Epithelial cell of proximal tubule (primary cell): ENCODE measurements around the gene GAS7. TPM values are rescaled to one million over a fixed set of nuclear protein-coding genes. Genes with fewer than 3 reads are reported as not detected.

Source experiments
- DNase-seq: peaks from one replicate; pipeline ENCODE4 v3.0.0-alpha.2; 2011; ENCODE audit warnings: low read depth
- H3K4me3 ChIP-seq: 2 replicates; pipeline ENCODE4 v1.5.1; 2011; ENCODE audit warnings: low read depth, mild to moderate bottlenecking, low read length
- total RNA-seq: library from RNA; depleted of rRNA; stranded (reverse); fragments of >200 nt; gene quantifications from 2 replicates; pipeline ENCODE4 v1.2.3, GENCODE V29; 2015
- TF ChIP-seq, protein P1 (sequence below): conservative IDR thresholded peaks from 2 replicates; pipeline ENCODE4 v1.5.1; 2012; ENCODE audit warnings: low read depth, mild to moderate bottlenecking, low read length

The GAS7 gene
- total RNA-seq, 1 donor from 2014 or later = 2.5 TPM

DNA sequence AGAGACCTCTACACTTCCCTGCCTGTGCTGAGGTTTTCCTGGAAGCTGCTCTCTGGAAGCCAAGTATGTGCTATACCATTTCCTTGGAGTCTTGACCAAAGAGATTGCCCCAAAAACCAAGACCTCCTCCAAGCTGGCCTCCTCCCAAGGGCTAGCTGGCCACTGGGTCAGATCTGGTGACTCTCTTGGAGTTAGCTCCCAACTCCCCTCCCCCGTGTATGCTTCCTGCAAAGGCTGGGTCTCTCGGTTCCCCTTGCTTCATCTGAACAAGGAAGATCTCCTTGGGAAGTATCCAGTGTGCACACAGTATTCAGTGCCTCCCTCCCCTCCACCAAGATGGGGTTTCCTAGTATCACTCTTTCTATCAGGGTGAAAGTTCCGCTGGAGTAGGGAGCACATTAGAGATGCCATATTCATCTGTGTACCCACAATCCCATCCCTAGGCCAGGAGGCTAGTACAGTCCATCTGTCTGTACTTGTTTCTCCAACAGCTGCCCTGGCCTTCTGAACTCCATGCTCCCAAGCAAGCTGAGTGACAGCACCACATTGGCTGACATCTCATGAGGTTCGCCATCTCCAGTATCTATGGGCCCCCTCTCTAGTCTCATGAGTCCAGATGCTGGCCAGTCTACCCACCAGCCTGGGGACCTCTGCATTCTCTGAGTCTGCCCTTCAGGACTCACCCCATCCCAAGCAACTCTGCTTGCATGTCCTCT is 3.2 kb downstream of the GAS7 start:
- DNase-seq = no peak
- no peak overlapping the region for H3K4me3 ChIP-seq
- TF ChIP-seq, protein P1, sequence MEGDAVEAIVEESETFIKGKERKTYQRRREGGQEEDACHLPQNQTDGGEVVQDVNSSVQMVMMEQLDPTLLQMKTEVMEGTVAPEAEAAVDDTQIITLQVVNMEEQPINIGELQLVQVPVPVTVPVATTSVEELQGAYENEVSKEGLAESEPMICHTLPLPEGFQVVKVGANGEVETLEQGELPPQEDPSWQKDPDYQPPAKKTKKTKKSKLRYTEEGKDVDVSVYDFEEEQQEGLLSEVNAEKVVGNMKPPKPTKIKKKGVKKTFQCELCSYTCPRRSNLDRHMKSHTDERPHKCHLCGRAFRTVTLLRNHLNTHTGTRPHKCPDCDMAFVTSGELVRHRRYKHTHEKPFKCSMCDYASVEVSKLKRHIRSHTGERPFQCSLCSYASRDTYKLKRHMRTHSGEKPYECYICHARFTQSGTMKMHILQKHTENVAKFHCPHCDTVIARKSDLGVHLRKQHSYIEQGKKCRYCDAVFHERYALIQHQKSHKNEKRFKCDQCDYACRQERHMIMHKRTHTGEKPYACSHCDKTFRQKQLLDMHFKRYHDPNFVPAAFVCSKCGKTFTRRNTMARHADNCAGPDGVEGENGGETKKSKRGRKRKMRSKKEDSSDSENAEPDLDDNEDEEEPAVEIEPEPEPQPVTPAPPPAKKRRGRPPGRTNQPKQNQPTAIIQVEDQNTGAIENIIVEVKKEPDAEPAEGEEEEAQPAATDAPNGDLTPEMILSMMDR = no peak

DNA sequence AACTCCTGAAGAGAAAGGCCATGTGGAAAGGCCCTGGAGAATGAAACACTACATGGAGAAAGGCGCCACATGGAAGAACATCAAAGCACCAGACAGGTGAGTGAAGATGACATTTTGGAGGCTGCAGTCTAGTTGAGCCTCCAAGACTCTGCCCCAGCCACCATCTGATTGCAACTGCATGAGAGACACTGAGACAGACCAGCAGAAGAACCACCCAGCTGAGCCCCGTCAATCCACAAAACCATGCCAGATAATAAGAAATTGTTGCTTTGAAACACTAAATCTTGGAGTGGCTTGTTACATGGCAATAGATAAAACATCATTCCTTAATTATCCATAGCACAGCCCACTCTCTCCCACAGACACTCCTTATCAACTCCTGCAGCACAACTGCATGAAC is 4.8 kb downstream of the GAS7 start:
- TF ChIP-seq, protein P1 = no peak
- no peak overlapping the region for H3K4me3 ChIP-seq
- no peak for DNase-seq

DNA sequence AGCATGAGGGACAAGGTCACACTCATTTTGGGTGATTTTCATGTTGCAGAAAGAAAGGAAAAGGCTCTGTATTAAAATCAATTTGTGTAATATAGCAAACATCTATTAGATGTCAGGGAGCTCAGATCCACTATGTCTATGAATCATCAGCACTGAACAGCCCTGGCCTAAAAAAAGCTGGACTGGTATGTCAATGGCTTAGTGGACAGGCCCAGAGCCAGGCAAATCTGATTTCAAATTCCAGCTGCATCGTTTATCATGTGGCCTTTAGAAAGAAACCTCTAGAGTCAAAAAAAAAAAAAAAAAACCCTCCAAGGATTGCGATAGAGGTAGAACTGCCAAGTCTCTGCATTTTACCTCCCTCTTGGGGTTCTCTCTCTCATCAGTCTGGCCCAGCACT is 5.4 kb downstream of the GAS7 start:
- TF ChIP-seq, protein P1 = no peak
- no peak overlapping the region for H3K4me3 ChIP-seq
- DNase-seq = no peak

DNA sequence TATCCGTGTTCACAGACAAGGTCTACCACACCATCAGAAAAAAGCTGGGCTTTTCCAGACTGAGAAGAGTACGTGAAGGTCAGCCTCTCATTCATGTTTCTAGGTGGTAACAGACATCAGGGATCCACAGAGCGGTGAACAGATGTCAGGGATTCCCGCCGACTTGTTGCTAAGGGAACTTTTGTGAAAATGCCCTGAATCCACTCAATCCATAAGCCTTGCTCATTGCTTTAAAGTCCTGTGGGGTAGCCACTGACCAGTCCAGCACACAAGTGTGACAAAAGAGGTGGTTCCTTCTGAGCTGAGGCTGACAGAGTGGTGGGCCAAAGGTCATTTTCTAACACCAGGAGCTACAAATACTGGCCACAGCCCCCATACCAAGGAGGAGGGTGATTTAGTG is 5.9 kb downstream of the GAS7 start:
- TF ChIP-seq, protein P1 = no peak
- no peak for DNase-seq
- no peak overlapping the region for H3K4me3 ChIP-seq

DNA sequence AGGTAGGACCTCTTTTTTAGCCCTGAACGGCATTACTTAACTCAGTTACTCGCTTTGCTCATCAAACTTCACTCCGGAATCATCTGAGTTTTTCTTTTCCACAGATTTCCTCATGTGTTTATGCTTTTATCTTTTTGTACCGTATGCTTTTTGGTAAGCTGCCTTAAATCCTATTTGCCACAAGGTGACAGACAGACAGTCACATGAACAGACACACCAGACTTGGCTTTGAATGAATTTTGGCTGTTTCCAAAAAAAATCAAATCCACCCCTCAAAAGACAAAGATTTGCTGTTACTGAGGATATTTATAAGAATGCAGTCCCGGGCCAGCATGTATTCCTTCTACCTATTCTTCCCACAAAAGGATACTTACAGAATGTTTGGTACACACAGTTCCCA is 10.9 kb downstream of the GAS7 start:
- no peak for DNase-seq
- no peak overlapping the region for H3K4me3 ChIP-seq
- TF ChIP-seq, protein P1 = no peak

DNA sequence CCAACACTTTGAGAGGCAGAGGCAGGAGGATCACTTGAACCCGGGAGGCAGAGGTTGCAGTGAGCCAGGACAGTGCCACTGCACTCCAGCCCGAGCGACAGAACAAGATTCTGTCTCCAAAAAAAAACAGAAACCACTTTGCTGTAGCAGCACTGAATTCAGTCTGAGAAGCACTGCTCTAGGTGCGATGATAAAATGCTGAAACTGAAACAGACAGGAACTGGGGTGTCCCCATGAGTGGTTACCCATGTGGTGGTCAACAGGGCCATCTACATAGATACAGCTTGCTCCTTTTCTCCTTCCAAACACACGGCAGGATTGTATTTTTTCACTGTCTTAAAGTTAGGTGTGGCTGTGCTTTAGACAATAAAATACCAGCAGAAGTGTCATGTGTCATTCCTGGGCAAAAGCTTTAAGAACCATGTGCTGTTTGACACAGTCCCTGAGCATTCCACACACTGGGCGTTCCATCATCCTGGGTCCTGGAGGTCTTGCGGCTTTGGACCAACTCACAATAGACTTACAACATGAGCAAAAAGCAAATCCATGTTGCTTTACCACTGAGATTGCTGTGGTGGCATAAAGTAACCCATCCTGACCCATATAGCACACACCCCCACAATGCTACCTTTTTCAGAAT is 11.5 kb downstream of the GAS7 start:
- H3K4me3 ChIP-seq = no peak overlapping the region
- TF ChIP-seq, protein P1 = no peak
- DNase-seq = no peak
